ENCODE data around the gene UFL1.

UFL1 gene

GRCh38 chr6:96582021-96582420, 60.4 kb downstream of the UFL1 start:
- Histone ChIP-seq H3K27me3 (ENCODE audit: control insufficient read depth, insufficient read depth, low read length) (no peaks in the 10 kb centered on the region), H3K9me3 (ENCODE audit: control insufficient read depth, low read length) (no peaks in the 10 kb centered on the region), H3K4me3 (ENCODE audit: low read length) (no peak overlapping the region), H3K4me1 (ENCODE audit: control insufficient read depth, insufficient read depth, low read length) (no peaks in the 10 kb centered on the region), H3K9ac (ENCODE audit: low read length) (no peak overlapping the region), H3K36me3 (ENCODE audit: control insufficient read depth, insufficient read depth, low read length) (no peaks in the 10 kb centered on the region)

GRCh38 chr6:96582436-96582835, 60.8 kb downstream of the UFL1 start:
- H3K4me1 ChIP-seq (ENCODE audit: control insufficient read depth, insufficient read depth, low read length) = no peaks in the 10 kb centered on the region
- H3K27me3 ChIP-seq (ENCODE audit: control insufficient read depth, insufficient read depth, low read length) = no peaks in the 10 kb centered on the region
- no peak overlapping the region for H3K4me3 ChIP-seq (ENCODE audit: low read length)
- H3K9me3 ChIP-seq (ENCODE audit: control insufficient read depth, low read length) = no peaks in the 10 kb centered on the region
- H3K9ac ChIP-seq (ENCODE audit: low read length) = no peak overlapping the region
- no peaks in the 10 kb centered on the region for H3K36me3 ChIP-seq (ENCODE audit: control insufficient read depth, insufficient read depth, low read length)

GRCh38 chr6:96604420-96604819, 82.8 kb downstream of the UFL1 start:
- Histone ChIP-seq H3K27me3 (ENCODE audit: control insufficient read depth, insufficient read depth, low read length) (no peaks in the 10 kb centered on the region), H3K4me3 (ENCODE audit: low read length) (no peak overlapping the region), H3K9ac (ENCODE audit: low read length) (no peak overlapping the region), H3K4me1 (ENCODE audit: control insufficient read depth, insufficient read depth, low read length) (no peaks in the 10 kb centered on the region), H3K9me3 (ENCODE audit: control insufficient read depth, low read length) (no peaks in the 10 kb centered on the region), H3K36me3 (ENCODE audit: control insufficient read depth, insufficient read depth, low read length) (no peaks in the 10 kb centered on the region)
